Endometrial microvascular endothelial cells (primary cell): ENCODE results near the gene SPSB4. TPM values are rescaled to one million over a fixed set of nuclear protein-coding genes. Genes with fewer than 3 reads are reported as not detected.
"Not testable (repeated sequence)": the region's sequence is repeated elsewhere in the genome, so short reads cannot be mapped to it uniquely, and the experiment has no call there.

ENCODE experiments used
- in situ Hi-C: cut with HindIII; loops from 2 replicates; pipeline ENCODE4 v1.10.0; 2017; ENCODE audit warnings: low sequenced_read_pairs, low pct_unique_long_range_greater_than_20kb; ENCODE audit errors: inconsistent ontology term
- total RNA-seq: library from RNA; depleted of rRNA; stranded (reverse); fragments of >200 nt; gene quantifications from one replicate; pipeline ENCODE4 v1.2.3, GENCODE V29; 2015; ENCODE audit errors: inconsistent ontology term

SPSB4 gene
- total RNA-seq, 1 donor from 2014 or later: not detected

DNA sequence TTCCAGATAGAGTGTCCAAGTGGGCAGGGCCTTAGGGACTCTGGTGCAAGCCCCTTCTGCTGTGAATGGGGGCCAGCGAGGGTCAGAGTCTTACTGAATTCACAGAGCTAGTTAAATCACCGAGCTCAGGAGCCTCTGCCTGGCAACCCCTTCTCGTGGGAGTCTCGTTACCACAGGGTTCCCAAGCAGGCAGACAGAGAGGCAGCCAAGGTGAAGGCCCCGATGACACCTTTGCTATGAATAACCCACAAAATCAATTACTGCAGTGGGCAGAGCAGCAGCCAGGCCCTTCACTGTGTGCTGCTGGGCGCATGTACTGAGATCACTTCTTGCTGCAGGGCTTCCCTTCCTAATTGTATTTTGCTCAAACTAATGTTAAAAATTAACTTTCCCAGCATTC, 56.9 kb downstream of the SPSB4 start:
- in situ Hi-C loops: no loop called here

DNA sequence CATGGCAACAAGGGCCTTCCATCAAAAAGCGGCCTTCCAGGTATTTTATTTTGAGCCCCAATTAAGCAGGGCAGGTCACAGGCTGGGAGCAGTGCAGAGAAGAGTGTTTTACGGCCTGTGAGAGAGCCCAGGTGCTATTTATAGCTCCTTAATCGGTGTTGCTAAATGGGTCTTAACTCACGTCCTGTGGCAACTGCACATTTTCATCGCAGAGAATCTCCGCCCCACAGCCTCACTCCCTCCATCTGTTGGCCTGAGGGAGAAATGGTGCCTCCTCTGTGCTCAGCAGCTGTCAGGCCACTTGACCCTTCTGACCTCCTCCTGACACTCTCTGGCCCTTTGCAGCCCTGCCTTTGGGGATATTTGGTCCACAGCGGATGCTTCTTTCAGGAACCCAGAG, 58.6 kb downstream of the SPSB4 start:
- in situ Hi-C loops: no loop called here

DNA sequence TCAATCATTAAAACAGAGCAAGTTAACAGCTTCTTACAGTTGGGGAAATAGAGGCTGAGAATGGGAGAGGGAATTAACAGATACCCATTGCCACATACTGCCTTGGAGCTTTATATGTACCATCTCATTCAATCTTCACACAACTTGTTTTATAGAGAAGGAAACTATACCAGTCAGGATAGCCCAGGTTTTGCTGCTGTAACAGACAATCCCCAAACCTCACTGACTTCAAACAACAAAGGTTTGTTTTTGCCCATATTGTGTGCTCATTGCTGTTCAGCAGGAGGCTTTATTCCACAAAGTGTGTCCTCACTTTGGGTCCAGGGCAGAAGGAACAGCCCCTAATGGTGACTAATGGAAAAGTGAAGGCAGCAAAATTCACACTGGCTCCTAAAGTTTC, 59.2 kb downstream of the SPSB4 start:
- in situ Hi-C loops: no loop called here

DNA sequence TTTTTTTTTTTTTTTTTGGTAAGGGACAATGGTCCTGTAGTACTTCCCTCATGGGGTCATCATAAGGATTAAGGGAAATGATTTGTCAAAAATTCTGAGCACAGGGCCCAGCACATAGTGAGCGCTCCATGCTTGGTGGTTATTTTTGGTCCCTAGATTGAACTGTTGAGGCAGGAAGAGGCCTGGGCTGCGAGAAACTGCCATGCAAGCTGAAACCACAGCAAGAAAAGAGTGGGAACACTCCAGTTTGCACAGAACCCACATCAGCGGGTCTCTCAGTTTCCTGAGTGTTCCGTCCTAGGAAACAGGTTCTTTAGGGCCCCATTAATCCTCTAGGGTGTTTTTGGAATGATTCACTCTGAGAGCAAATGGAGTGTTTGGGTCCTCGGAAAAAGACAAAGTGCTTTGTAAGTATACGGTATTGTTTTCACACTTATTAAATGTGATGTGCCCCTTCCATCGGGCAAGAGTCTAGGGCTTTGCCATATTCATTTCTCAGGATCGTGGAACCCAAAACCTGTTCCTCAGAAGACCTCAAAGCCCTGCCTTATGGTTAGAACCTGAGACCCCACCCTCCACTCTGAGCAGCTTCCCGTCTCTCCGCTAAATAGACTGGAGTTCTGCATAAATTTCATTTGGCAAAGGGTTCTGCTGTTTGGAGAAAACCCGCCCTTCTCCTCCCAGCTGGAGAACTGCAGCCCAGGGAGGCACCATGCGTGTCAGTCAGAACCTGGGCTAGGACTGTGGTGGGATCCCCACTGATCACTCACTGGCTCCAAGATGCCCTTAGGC, 60.4 kb downstream of the SPSB4 start:
- in situ Hi-C loops: no loop called here

DNA sequence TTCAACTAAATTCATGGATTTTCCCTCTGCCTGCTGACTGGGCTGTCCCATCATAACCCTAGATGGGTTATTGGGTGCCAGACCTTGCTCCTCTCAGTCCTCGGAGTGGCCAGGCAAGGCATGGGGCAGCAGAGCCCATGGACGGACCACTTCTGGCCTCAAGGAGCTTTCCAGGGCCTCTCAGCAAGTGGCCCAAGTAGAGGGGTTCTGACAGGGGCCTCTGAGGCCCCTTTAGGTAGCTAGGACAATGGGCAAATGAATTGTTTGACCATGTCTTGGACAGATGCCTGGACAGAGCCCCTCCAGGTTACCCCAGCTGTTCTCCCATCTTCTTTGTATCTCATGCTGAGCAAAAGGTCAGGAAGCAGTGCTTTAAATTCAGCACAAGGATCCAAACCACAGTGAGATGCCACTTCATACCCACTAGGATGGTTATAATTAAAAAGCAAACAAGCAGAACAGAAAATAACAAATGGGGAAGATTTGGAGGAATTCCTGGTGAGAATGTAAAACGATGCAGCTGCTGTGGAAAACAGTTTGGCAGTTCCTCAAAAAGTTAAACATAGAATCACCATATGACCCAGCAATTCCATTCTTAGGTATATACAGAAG, 61.6 kb downstream of the SPSB4 start:
- in situ Hi-C loops: no loop called here

DNA sequence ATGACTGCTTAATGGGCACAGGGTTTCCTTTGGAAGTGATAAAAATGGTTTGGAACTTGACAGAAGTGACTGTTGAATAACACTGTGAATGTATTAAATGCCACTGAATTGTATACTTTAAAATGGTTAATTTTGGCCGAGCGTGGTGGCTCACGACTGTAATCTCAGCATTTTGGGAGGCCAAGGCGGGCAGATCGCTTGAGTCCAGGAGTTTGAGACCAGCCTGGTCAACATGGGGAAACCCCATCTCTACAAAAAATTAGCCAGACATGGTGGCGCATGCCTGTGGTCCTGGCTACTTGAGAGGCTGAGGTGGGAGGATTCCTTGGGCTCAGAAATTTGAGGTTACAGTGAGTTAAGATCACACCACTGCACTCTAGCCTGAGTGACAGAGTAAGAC, 62.5 kb downstream of the SPSB4 start:
- in situ Hi-C loops: not testable (repeated sequence)

DNA sequence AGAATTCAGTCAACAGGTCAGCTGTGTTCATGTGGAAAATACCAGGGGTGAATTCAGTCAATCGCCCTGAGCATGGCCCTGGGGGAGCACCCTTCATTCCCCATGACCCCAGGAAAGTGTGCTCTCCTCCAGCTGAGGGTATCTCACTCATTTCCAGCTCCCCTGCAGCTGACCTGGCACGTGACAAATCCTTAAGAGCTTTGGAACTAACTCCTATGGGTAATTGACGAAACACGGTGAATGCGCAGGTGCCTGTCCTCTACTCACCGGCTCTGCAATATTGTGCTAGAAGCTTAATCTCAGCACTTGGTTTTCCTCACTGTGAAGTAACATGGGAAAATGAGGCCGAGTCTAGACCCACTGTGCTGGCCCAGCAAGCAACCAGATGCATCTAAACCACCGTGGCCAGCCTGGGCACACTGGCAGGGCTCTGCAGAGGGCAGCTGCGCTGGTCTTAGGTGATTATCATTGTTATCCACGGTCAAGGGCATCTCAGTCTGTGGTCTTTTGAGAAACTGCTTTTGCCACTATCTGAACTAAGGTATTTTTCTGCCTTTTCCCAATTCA, 63.1 kb downstream of the SPSB4 start:
- in situ Hi-C loops: no loop called here

DNA sequence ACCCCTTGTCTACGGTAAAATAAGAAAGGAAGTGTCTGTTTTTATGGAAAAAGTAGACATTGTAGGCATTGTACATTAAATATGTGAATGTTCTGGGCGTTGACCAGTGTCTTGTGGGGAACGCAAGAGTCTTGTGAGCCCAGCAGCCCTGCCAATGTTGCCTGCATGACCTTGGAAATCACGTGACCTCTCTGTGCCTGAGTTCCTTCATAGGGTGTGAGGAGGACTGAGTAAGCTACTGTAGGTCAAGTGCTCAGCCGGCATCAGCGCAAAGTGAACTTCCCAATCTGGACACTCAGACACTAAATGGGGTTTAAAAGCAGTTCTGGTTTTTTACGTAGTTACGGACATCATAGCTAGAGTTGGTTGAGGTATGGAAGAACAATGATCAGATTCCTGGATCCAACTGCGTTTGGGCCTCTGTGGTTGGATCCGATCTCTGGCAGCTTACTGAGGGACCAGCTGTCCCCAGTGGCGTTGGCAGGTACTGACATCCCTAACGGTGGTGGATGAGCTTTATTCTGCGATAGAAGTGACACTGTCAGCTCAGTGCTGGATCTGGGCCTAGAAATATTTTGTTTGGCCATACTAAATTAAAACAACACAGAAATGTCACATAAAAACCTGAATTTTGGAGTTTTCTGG, 63.8 kb downstream of the SPSB4 start:
- in situ Hi-C loops: no loop called here

DNA sequence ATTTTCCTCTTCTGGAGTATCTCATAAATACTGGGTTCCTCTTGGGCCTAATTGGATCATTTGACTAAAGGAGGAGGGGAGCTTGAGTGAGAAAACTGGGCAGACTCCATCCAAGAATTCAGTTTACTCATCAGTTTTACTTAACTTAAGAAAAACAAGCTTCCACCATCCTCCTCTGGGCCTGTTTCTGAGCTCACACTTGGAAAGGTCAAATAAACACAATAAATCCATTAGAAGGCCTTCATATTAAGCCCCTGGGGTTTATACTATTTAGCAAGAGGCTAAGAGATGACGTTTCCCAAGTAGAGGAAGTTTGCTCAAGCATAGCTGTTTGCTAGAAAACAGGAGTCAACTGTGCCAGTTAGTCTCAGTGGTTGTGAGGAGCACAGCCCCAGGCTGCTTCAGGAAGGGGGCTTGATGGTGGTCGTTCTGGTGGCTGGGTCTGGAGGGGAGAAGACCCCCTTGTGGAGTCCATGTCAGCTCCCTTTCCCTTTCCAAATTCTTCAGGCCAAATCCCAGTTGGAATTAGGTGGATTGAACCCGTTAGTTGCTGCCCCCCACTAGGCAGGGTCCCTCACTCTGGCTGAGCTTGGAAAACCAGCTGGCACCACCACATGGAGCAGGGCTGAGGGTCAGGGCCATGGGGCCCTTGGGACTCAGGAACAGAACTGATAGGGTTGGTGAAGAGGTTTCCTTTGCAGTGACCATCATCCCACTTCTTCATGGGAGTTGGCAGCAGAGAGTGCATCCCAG, 64.8 kb downstream of the SPSB4 start:
- in situ Hi-C loops: no loop called here

DNA sequence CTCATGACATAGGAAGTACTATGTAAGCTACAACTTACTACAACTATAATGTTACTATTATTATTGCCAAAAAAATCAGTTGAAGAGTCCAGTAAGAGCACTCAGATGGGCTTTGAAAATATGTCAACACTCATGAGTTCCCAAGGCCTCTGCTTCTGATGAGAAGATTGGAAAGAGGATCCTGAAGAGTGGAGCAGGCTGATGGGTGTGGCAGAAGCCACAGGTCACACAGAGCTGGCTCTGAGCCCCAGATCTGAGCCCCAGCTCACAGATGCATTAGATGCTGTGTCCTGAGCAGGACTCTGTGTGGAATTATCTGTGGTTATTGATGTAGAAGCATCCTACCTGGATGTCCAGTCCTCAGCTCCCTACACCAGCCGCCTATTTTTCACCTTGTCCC, 65.6 kb downstream of the SPSB4 start:
- in situ Hi-C loops: no loop called here

DNA sequence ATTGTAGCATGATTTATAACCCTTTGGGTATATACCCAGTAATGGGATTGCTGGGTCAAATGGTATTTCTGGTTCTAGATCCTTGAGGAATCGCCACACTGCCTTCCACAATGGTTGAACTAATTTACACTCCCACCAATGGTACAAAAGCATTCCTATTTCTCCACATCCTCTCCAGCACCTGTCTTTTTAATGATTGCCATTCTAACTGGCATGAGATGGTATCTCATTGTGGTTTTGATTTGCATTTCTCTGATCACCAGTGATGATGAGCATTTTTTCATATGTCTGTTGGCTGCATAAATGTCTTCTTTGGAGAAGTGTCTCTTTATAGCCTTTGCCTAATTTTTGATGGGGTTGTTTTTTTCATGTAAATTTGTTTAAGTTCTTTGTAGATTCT, 66.8 kb downstream of the SPSB4 start:
- in situ Hi-C loops: not testable (repeated sequence)

DNA sequence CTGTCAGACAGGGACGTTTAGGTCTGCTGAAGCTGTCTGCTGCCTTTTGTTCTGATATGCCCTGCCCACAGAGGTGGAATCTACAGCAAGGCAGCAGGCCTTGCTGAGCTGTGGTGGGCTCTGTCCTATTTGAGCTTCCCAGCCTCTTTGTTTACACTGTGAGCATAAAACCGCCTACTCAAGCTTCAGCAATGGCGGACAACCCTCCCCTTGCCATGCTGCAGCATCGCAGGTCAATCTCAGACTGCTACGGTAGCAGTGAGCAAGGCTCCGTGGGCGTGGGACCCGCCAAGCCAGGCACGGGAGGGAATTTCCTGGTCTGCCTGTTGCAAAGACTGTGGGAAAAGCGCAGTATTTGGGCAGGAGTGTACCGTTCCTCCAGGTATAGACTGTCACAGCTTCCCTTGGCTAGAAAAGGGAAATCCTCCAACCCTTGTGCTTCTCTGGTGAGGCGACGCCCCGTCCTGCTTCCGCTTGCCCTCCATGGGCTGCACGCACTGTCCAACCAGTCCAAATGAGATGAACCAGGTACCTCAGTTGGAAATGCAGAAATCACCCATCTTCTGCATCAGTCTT, 71.4 kb downstream of the SPSB4 start:
- in situ Hi-C loops: no loop called here

DNA sequence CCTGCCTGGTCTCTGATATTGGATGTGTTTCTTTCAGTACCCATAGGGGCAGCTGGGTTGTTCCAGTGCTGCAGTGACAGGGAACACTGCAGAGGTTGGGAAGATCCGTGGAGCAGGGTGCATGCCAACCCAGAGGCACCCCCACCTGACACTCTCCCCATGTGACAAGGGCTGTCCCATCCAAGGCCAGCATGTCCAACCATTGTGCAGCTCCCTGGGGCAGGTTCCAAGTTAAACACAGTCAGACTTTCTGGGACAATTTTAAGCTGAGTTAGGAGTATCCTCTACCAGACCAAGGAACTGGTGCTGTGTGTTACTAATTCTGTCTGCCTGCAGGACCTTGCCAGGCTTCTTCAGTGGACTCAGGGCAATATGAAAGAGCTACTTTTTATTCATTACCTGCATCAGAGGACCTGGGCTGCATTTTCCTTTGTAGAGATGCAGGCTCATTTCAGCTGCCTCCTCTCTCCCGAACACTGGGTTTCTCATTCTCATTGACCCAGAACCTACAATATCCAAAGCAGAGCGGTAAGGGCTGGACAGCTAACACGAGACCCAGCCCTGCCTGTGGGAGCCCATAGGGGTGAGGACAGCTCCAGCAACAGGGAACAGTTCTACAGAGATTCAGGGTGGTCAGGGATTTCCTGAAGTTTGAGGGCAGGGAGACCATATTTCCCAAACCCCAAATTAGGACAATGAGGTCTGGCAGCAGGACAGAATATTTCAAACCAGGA, 72.7 kb downstream of the SPSB4 start:
- in situ Hi-C loops: no loop called here

DNA sequence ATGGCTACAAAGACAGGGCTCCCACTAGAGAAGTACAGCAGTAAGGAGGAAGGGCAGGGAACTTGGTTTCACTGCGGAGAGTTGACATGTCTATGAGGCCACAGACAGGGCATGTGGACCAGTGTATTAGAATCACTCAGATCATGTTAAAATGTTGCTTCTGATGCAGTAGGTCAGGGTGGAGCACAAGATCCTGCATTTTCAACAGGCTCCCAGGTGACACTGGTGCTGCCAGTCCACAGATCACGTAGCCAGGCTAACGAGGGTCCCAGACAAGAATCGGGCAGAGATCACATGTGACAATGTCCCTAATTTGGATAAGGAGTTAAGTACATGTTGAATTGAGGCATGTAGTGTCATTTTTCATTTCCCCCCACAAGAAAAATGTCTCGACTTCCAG, 73.6 kb downstream of the SPSB4 start:
- in situ Hi-C loops: no loop called here

DNA sequence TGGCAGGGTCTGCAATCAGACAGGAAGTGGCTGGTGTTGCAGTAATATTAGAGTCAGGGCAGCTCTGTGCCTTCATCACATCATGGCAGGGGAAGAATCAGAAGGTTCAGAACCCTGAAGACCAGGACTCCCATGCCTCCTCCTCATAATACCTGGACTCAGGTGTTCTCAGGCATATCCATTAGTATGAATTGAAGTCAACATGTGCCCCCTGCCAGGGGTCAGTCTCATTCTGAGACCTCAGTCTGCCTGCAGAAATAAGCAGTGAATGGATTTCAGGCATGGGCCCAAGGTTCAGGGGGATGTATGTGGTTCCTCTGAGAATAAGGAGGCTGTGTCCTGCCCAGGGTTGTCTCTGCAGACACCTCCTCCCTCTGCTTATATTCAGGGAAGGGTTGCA, 74.2 kb downstream of the SPSB4 start:
- in situ Hi-C loops: no loop called here

DNA sequence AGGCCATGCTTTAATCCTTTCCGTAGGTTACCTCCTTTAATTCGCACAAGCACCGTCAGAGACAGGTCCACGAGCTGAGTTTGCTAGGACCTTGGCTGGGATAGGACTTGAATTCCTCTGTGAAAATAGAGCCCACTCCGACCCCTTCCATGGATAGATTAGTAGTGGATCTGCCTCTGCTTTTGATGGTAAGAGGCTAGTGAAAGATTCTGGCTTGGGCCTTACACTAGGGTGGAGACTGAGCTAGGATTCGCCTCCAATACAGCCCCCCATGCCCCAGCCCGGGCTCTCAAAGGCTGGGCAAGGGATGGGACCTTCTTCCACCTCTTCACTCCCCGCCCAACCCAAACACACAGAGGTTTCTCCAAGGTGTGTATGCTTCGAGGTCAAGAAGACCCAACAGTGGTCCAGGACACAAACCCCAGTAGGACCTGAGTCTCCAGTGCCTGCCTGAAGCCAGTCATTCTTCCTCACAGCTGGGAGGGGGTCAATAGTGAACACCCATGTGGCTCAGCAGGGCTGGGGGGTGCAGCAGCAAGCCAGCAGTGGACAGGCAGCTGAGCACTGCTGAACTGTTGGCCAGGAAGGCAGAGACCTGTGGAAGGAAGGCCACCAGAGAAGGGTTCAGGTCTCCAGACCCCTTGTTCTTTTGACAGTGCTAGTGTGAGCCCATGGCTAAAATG, 75.7 kb downstream of the SPSB4 start:
- in situ Hi-C loops: no loop called here

DNA sequence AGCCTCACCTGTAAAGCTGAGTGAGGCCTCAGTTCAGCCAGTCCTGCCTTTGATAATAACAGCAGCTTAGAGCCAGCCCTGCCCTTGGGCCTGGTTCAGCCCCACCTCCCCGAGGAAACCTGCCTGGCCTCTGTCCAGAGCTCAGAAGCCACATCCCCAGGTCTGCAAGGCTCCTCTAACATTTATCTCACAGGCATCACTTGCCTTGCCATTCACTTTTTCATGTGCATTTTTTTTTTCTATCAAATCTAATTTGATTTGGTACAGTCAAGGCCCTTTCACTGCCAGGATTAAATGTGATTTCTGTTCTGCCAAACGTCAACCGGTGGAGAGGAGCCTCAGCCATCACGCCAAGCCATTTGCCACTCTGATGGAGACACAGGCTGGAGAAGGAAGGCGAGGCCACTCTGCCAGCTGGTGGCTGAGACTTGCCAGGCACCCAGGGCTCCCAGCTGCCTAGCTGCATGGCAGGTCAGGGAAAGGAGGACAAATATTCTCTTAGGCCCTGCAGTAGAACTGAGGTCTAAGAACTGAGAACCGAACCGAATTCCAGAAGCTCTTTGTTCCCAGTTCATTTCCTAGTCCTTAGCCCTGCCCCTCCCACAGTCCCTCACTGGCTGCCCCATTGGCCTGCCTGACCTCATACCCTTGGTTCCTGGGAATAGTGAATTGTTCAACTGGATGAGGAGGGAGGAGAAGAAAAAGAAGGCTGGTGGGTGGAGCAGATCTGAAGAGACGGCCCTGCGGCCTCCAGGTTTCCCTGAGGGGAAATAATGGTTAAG, 76.4 kb downstream of the SPSB4 start:
- in situ Hi-C loops: no loop called here
